ENCODE data around the gene OR6N1. TPM values are rescaled to one million over a fixed set of nuclear protein-coding genes. Genes with fewer than 3 reads are reported as not detected.

Gene OR6N1
- total and polyA plus RNA-seq, 2 experiments from 2014 or later = not detected

DNA sequence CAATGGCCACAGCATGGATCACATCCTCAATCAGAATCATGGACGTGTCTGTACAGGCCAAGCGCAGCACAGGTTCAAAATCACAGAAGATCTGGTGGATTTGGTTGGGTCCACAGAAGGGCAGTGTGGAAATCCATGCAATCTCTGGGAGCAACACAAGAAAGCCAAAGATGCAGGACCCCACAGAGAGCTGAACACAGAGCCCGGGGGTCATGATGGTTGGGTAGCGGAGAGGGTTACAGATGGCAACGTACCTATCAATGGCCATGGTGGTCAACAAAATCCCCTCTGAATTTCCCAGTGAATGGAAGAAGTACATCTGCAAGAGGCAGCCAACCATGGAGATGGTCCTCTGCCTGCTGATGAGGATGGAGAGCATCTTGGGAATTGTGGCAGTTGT is 47.6 kb downstream of the OR6N1 start:
- H3K36me3 ChIP-seq (ENCODE audit: low read depth) = no peaks in the 10 kb centered on the region
- no peaks in the 10 kb centered on the region for H3K79me2 ChIP-seq (ENCODE audit: insufficient read depth)
- H3K4me1 ChIP-seq (ENCODE audit: insufficient read depth) = no peaks in the 10 kb centered on the region
- no peak for DNase-seq
- 0 out of 2 replicates have a peak, but pooled peaks cover 5% of the 10 kb centered on the region for H3K27me3 ChIP-seq (replicated peaks; ENCODE audit: insufficient read depth)
- no peak overlapping the region for H3K9ac ChIP-seq
- H3K4me3 ChIP-seq = no peak overlapping the region
- no peak overlapping the region for H3K27ac ChIP-seq
- no peak overlapping the region for H2AFZ ChIP-seq
- TF ChIP-seq EZH2phosphoT487 (IDR thresholded peaks at IDR 0.05; ENCODE audit: insufficient read depth, low read depth) (no peak), EZH2 (IDR thresholded peaks at IDR 0.05; ENCODE audit: insufficient read depth, poor library complexity, severe bottlenecking) (no peak)
- H4K20me1 ChIP-seq (ENCODE audit: insufficient read depth) = no peaks in the 10 kb centered on the region
- no peaks in the 10 kb centered on the region for H3K9me2 ChIP-seq (ENCODE audit: insufficient read depth)
- WGBS, 2 experiments (ENCODE audit: low coverage in 1 of 2, low lambda C conversion rate in 2 of 2, missing lambda C conversion rate in 2 of 2) = 38 to 40% methylated on average over 5 of the region's 5 CpGs
- H3F3A ChIP-seq (ENCODE audit: insufficient read depth) = no peaks in the 10 kb centered on the region
- no peaks in the 10 kb centered on the region for H3K9me3 ChIP-seq (ENCODE audit: low read depth)
- H3K4me2 ChIP-seq (ENCODE audit: unreplicated experiment) = no peak overlapping the region
- in situ Hi-C loops (cut with MboI) = no loop called here

DNA sequence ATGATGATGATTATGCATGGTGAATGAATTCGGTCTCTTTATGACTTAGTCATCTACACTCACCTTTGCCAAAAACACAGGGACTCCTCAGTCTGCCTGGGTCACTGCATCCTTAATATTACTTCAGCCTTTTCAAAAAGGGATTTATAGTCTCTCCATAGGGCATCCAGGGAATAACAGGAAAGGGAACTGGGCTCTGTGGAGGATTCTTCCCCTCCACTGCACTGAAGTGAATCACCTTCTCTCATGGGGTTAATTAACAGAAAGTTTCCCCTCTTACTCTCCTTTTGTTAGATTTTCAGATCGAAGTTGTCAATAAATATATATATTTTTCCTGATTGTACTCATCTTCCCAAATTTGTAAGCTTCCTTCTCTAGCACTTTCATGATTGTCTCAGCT is 51.4 kb downstream of the OR6N1 start, which contains the start of gene OR6K3:
TSS of gene OR6K3 (minus strand) at position 101 of the 400 bp plus-strand sequence. CDS start 2,605 bp downstream, outside the sequence.
- Histone ChIP-seq H3K4me3 (no peak within 1 kb of the TSS), H3F3A (ENCODE audit: insufficient read depth) (no peaks in the 10 kb centered on the region), H2AFZ (no peak within 1 kb of the TSS), H3K9me3 (ENCODE audit: low read depth) (no peaks in the 10 kb centered on the region), H3K9ac (no peak within 1 kb of the TSS), H3K27me3 (replicated peaks; ENCODE audit: insufficient read depth) (0 out of 2 replicates have a peak, but pooled peaks cover 5% of the 10 kb centered on the region), H3K36me3 (ENCODE audit: low read depth) (no peaks in the 10 kb centered on the region), H3K4me2 (ENCODE audit: unreplicated experiment) (no peak within 1 kb of the TSS), H3K79me2 (ENCODE audit: insufficient read depth) (no peaks in the 10 kb centered on the region), H3K27ac (no peak within 1 kb of the TSS), H3K9me2 (ENCODE audit: insufficient read depth) (no peaks in the 10 kb centered on the region), H3K4me1 (ENCODE audit: insufficient read depth) (no peaks in the 10 kb centered on the region), H4K20me1 (ENCODE audit: insufficient read depth) (no peaks in the 10 kb centered on the region)
- in situ Hi-C loops (cut with MboI) = no loop called here
- TF ChIP-seq EZH2phosphoT487 (IDR thresholded peaks at IDR 0.05; ENCODE audit: insufficient read depth, low read depth) = no peak
- no peak for TF ChIP-seq EZH2 (IDR thresholded peaks at IDR 0.05; ENCODE audit: insufficient read depth, poor library complexity, severe bottlenecking)
- WGBS, 2 experiments (ENCODE audit: low coverage in 1 of 2, low lambda C conversion rate in 2 of 2, missing lambda C conversion rate in 2 of 2) = 17 to 24% methylated on average over 2 of the region's 2 CpGs
- DNase-seq = no peak

DNA sequence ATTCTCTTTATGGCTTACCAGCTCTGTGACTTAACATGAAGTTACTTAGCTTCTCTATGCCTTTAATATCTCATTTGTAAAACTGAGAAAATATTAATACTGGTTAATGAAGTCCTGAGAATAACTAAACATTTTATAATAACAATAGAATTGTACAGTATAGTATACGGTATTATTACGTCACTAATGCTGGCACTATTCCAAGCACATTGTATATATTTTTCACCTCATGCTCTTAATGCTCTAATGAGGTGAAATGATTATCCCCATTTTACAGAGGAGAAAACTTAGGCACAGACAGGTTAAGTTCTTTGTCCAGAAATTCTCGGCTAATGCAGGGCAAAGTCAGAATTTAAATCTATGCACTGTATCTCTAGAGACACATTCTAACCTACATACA is 52.3 kb downstream of the OR6N1 start:
- H3K36me3 ChIP-seq (ENCODE audit: low read depth) = no peaks in the 10 kb centered on the region
- in situ Hi-C loops (cut with MboI) = no loop called here
- H3K9ac ChIP-seq = no peak overlapping the region
- no peaks in the 10 kb centered on the region for H3K4me1 ChIP-seq (ENCODE audit: insufficient read depth)
- H3K27me3 ChIP-seq (replicated peaks; ENCODE audit: insufficient read depth) = 0 out of 2 replicates have a peak, but pooled peaks cover 5% of the 10 kb centered on the region
- WGBS, 2 experiments (ENCODE audit: low coverage in 1 of 2, low lambda C conversion rate in 2 of 2, missing lambda C conversion rate in 2 of 2) = 14 to 18% methylated on average over 3 of the region's 3 CpGs
- TF ChIP-seq EZH2phosphoT487 (IDR thresholded peaks at IDR 0.05; ENCODE audit: insufficient read depth, low read depth) (no peak), EZH2 (IDR thresholded peaks at IDR 0.05; ENCODE audit: insufficient read depth, poor library complexity, severe bottlenecking) (no peak)
- H3K4me2 ChIP-seq (ENCODE audit: unreplicated experiment) = no peak overlapping the region
- no peak overlapping the region for H3K4me3 ChIP-seq
- H2AFZ ChIP-seq = no peak overlapping the region
- H4K20me1 ChIP-seq (ENCODE audit: insufficient read depth) = no peaks in the 10 kb centered on the region
- no peak overlapping the region for H3K27ac ChIP-seq
- no peaks in the 10 kb centered on the region for H3K9me3 ChIP-seq (ENCODE audit: low read depth)
- DNase-seq = no peak
- no peaks in the 10 kb centered on the region for H3F3A ChIP-seq (ENCODE audit: insufficient read depth)
- H3K79me2 ChIP-seq (ENCODE audit: insufficient read depth) = no peaks in the 10 kb centered on the region
- no peaks in the 10 kb centered on the region for H3K9me2 ChIP-seq (ENCODE audit: insufficient read depth)

DNA sequence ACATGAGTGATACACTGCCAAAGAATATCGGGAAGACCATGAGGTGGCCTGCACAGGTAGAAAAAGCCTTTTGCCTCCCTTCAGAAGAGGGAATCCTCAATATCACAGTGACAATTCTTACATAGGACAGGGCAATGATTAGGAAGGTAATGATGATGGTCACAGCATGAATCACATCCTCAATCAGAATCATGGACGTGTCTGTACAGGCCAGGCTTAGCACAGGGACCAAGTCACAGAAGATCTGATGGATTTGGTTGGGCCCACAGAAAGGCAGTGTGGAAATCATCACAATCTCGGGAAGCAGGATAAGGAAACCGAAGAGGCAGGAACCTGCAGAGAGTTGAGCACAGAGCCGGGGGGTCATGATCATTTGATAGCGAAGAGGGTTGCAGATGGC is 54.7 kb downstream of the OR6N1 start:
- Histone ChIP-seq H3K4me3 (no peak overlapping the region), H3K9me2 (ENCODE audit: insufficient read depth) (no peaks in the 10 kb centered on the region), H3K36me3 (ENCODE audit: low read depth) (no peaks in the 10 kb centered on the region), H4K20me1 (ENCODE audit: insufficient read depth) (no peaks in the 10 kb centered on the region), H3F3A (ENCODE audit: insufficient read depth) (no peaks in the 10 kb centered on the region), H3K4me1 (ENCODE audit: insufficient read depth) (no peaks in the 10 kb centered on the region), H2AFZ (no peak overlapping the region), H3K27ac (no peak overlapping the region), H3K9me3 (ENCODE audit: low read depth) (no peaks in the 10 kb centered on the region), H3K79me2 (ENCODE audit: insufficient read depth) (no peaks in the 10 kb centered on the region), H3K27me3 (replicated peaks; ENCODE audit: insufficient read depth) (0 out of 2 replicates have a peak, but pooled peaks cover 5% of the 10 kb centered on the region), H3K4me2 (ENCODE audit: unreplicated experiment) (no peak overlapping the region), H3K9ac (no peak overlapping the region)
- in situ Hi-C loops (cut with MboI) = no loop called here
- WGBS, 2 experiments (ENCODE audit: low coverage in 1 of 2, low lambda C conversion rate in 2 of 2, missing lambda C conversion rate in 2 of 2) = 28 to 34% methylated on average over 6 of the region's 6 CpGs
- TF ChIP-seq EZH2 (IDR thresholded peaks at IDR 0.05; ENCODE audit: insufficient read depth, poor library complexity, severe bottlenecking) = no peak
- TF ChIP-seq EZH2phosphoT487 (IDR thresholded peaks at IDR 0.05; ENCODE audit: insufficient read depth, low read depth) = no peak
- DNase-seq = no peak

DNA sequence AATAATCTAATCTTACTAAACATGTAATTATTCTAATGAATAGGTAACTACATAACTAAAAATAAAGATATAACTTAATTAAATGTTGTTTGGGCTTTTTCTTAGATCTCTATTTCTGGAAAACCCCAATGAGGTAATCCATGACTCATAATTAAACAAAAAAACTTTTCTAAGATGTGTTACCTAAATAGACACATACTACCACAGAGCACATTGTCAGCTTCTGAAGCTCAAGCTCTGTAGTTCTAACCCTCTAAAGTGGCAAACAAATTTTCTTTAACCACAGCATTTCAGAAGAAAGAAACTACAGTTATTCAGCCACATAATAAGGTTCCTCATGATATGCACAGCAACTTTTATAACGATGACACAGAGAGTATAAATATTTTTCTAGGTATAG is 55.7 kb downstream of the OR6N1 start:
- Histone ChIP-seq H3K9me3 (ENCODE audit: low read depth) (no peaks in the 10 kb centered on the region), H3K27me3 (replicated peaks; ENCODE audit: insufficient read depth) (0 out of 2 replicates have a peak, but pooled peaks cover 5% of the 10 kb centered on the region), H3K79me2 (ENCODE audit: insufficient read depth) (no peaks in the 10 kb centered on the region), H2AFZ (no peak overlapping the region), H3K27ac (no peak overlapping the region), H3K9me2 (ENCODE audit: insufficient read depth) (no peaks in the 10 kb centered on the region), H3K36me3 (ENCODE audit: low read depth) (no peaks in the 10 kb centered on the region), H3F3A (ENCODE audit: insufficient read depth) (no peaks in the 10 kb centered on the region), H3K4me1 (ENCODE audit: insufficient read depth) (no peaks in the 10 kb centered on the region), H3K4me2 (ENCODE audit: unreplicated experiment) (no peak overlapping the region), H4K20me1 (ENCODE audit: insufficient read depth) (no peaks in the 10 kb centered on the region), H3K9ac (no peak overlapping the region), H3K4me3 (no peak overlapping the region)
- no peak for DNase-seq
- 56% methylated on average over 1 of the region's 1 CpG for WGBS, 2 experiments (ENCODE audit: low coverage in 1 of 2, low lambda C conversion rate in 2 of 2, missing lambda C conversion rate in 2 of 2)
- TF ChIP-seq EZH2 (IDR thresholded peaks at IDR 0.05; ENCODE audit: insufficient read depth, poor library complexity, severe bottlenecking) = no peak
- in situ Hi-C loops (cut with MboI) = no loop called here
